Measurements from ENCODE around the gene ZNF337.
"Not testable (repeated sequence)": the region's sequence is repeated elsewhere in the genome, so short reads cannot be mapped to it uniquely, and the experiment has no call there.

ZNF337 gene

GRCh38 chr20:25738198-25738597, 41.5 kb upstream of the ZNF337 start:
- no peak for DNase-seq (ENCODE audit: extremely low read depth, low read depth)
- no peak for TF ChIP-seq CTCF (IDR thresholded peaks at IDR 0.05; ENCODE audit: low read depth, low read length, missing control alignments)
- H3K4me3 ChIP-seq (replicated peaks; ENCODE audit: low read depth, low read length), result no peak overlapping the region

GRCh38 chr20:25733903-25734302, 37.2 kb upstream of the ZNF337 start:
- no peak for DNase-seq (ENCODE audit: extremely low read depth, low read depth)
- no peak for TF ChIP-seq CTCF (IDR thresholded peaks at IDR 0.05; ENCODE audit: low read depth, low read length, missing control alignments)
- H3K4me3 ChIP-seq (replicated peaks; ENCODE audit: low read depth, low read length), result no peak overlapping the region

- no peak for TF ChIP-seq CTCF (IDR thresholded peaks at IDR 0.05; ENCODE audit: low read depth, low read length, missing control alignments)
- no peak for DNase-seq (ENCODE audit: extremely low read depth, low read depth)
- no peak overlapping the region for H3K4me3 ChIP-seq (replicated peaks; ENCODE audit: low read depth, low read length)
Measured at GRCh38 chr20:25730862-25731261, 34.2 kb upstream of the ZNF337 start.

GRCh38 chr20:25726357-25726756, 29.7 kb upstream of the ZNF337 start:
- H3K4me3 ChIP-seq (replicated peaks; ENCODE audit: low read depth, low read length), result no peak overlapping the region
- TF ChIP-seq CTCF (IDR thresholded peaks at IDR 0.05; ENCODE audit: low read depth, low read length, missing control alignments), result no peak

GRCh38 chr20:25725639-25726038, 29.0 kb upstream of the ZNF337 start:
- DNase-seq (ENCODE audit: extremely low read depth, low read depth), result no peak
- no peak for TF ChIP-seq CTCF (IDR thresholded peaks at IDR 0.05; ENCODE audit: low read depth, low read length, missing control alignments)
- H3K4me3 ChIP-seq (replicated peaks; ENCODE audit: low read depth, low read length), result no peak overlapping the region

More at GRCh38 chr20:25726357-25726756, 29.7 kb upstream of the ZNF337 start:
- no peak for DNase-seq (ENCODE audit: extremely low read depth, low read depth)

GRCh38 chr20:25723975-25724374, 27.3 kb upstream of the ZNF337 start:
- DNase-seq (ENCODE audit: extremely low read depth, low read depth), result no peak
- H3K4me3 ChIP-seq (replicated peaks; ENCODE audit: low read depth, low read length), result no peak overlapping the region
- TF ChIP-seq CTCF (IDR thresholded peaks at IDR 0.05; ENCODE audit: low read depth, low read length, missing control alignments), result no peak

- DNase-seq (ENCODE audit: extremely low read depth, low read depth), result no peak
- no peak overlapping the region for H3K4me3 ChIP-seq (replicated peaks; ENCODE audit: low read depth, low read length)
- no peak for TF ChIP-seq CTCF (IDR thresholded peaks at IDR 0.05; ENCODE audit: low read depth, low read length, missing control alignments)
Measured at GRCh38 chr20:25720285-25720684, 23.6 kb upstream of the ZNF337 start.

GRCh38 chr20:25718896-25719809, 22.5 kb upstream of the ZNF337 start:
- not testable (repeated sequence) for DNase-seq (ENCODE audit: extremely low read depth, low read depth)

More at GRCh38 chr20:25718896-25719809, 22.5 kb upstream of the ZNF337 start:
- not testable (repeated sequence) for H3K4me3 ChIP-seq (replicated peaks; ENCODE audit: low read depth, low read length)

All from HFF-Myc (cell line).